HepG2 (cell line): ENCODE results near the gene PRDM12. TPM values are rescaled to one million over a fixed set of nuclear protein-coding genes. Genes with fewer than 3 reads are reported as not detected.

ENCODE experiments used
- ATAC-seq: fragments of 200-7000 bp; cut with Tn5 transposase; 3 replicates; pipeline ENCODE4 v1.9.1; 2020; ENCODE audit warnings: mild to moderate bottlenecking, moderate library complexity
- BruUV-seq: library from RNA; stranded (reverse); fragments of 400-500 nt; replicated peaks from 2 replicates; lab custom pipeline; 2021; lab: Mats Ljungman, UMichigan
- CTCF ChIA-PET: fragments of 300-600 bp; formaldehyde crosslinking; extraction: SDS; loops from one replicate; lab custom pipeline; 2021; ENCODE audit warnings: low total read pairs, inconsistent platforms, low intra/inter-chr PET ratio; lab: Yijun Ruan, JAX
- POLR2A ChIA-PET: fragments of 350-600 bp; sonication (Branson Sonifier 250); formaldehyde crosslinking; loops from one replicate; lab custom pipeline; 2020; ENCODE audit warnings: antibody characterized with exemption, inconsistent platforms; lab: Yijun Ruan, JAX
- DNase-seq: peaks from one replicate; pipeline ENCODE4 v3.0.0-alpha.2; 2015; ENCODE audit warnings: low spot score
- FAIRE-seq: peaks from 3 replicates; lab custom pipeline; 2011; peaks lifted over from hg19 to GRCh38; lab: Jason Lieb, UNC
- H2AFZ ChIP-seq: one replicate; pipeline ENCODE4 v1.6.1; 2011; ENCODE audit warnings: low read length, inconsistent platforms
- H3K27ac ChIP-seq: fragments of 300-600 bp; 3 replicates; pipeline ENCODE4 v1.8.0; 2011; ENCODE audit warnings: mixed run types, mild to moderate bottlenecking, mixed read lengths, low read length, inconsistent platforms; ENCODE audit not compliant: insufficient read depth; ENCODE audit errors: extremely low read length
- H3K27me3 ChIP-seq, 2 experiments: fragments of 200-600 bp in 1 of 2; 2 replicates in 1 of 2; 3 replicates in 1 of 2; pipeline versions ENCODE4 v1.6.0 to v1.8.0; 2011; ENCODE audit warnings: low read length in 2 of 2, mild to moderate bottlenecking in 2 of 2, moderate library complexity in 2 of 2, inconsistent platforms in 1 of 2; ENCODE audit not compliant: insufficient read depth in 2 of 2, control insufficient read depth in 1 of 2
- H3K36me3 ChIP-seq, 2 experiments: fragments of 200-600 bp in 1 of 2; replicated peaks in 1 of 2; 2 replicates in 1 of 2; 3 replicates in 1 of 2; pipeline versions ENCODE4 v1.5.1 to v1.8.0; 2011; ENCODE audit warnings: low read length in 2 of 2, inconsistent platforms in 1 of 2; ENCODE audit not compliant: insufficient read depth in 2 of 2, control insufficient read depth in 1 of 2
- H3K4me1 ChIP-seq: 2 replicates; pipeline ENCODE4 v1.5.1; 2012; ENCODE audit warnings: low read length, inconsistent platforms; ENCODE audit not compliant: insufficient read depth
- H3K4me2 ChIP-seq: 2 replicates; pipeline ENCODE4 v1.6.0; 2011; ENCODE audit warnings: low read depth, low read length, inconsistent platforms
- H3K4me3 ChIP-seq, 3 experiments: fragments of 200-600 bp in 1 of 3; sonication (generic), shearing (Covaris generic) in 1 of 3; replicated peaks in 1 of 3; 2 replicates each; pipeline ENCODE4 v1.5.1; 2011 to 2016; ENCODE audit warnings: low read length in 3 of 3, inconsistent platforms in 2 of 3, low read depth in 2 of 3, mild to moderate bottlenecking in 2 of 3, control low read depth in 1 of 3, mixed read lengths in 1 of 3; ENCODE audit not compliant: insufficient read depth in 1 of 3
- H3K79me2 ChIP-seq: one replicate; pipeline ENCODE4 v1.6.1; 2011; ENCODE audit warnings: low read length, inconsistent platforms; ENCODE audit not compliant: insufficient read depth
- H3K9ac ChIP-seq: 2 replicates; pipeline ENCODE4 v1.6.0; 2011; ENCODE audit warnings: mild to moderate bottlenecking, low read depth, low read length, inconsistent platforms; ENCODE audit not compliant: insufficient read depth
- H3K9me3 ChIP-seq: 2 replicates; pipeline ENCODE4 v1.5.1; 2012; ENCODE audit warnings: mild to moderate bottlenecking, low read length
- H4K20me1 ChIP-seq: 2 replicates; pipeline ENCODE4 v1.6.0; 2011; ENCODE audit warnings: inconsistent platforms, mild to moderate bottlenecking, low read length, moderate library complexity; ENCODE audit not compliant: insufficient read depth
- CENPX ChIP-seq: sonication (generic); formaldehyde crosslinking; IDR thresholded peaks from 2 replicates; pipeline ENCODE4 v1.9.0; 2021; ENCODE audit warnings: mild to moderate bottlenecking, missing genetic modification reagents, moderate library complexity
- CREB1 ChIP-seq, 2 experiments: fragments of 450-650 bp in 1 of 2; IDR thresholded peaks; 2 replicates each; pipeline ENCODE4 v1.6.1; 2016 to 2017; ENCODE audit warnings: control low read depth in 1 of 2, mild to moderate bottlenecking in 1 of 2, missing compliant biosample characterization in 1 of 2, missing genetic modification characterization in 1 of 2
- FOXA1 ChIP-seq, 2 experiments: fragments of 450-650 bp in 1 of 2; sonication (generic) in 1 of 2; formaldehyde crosslinking in 1 of 2; IDR thresholded peaks; 2 replicates each; pipeline versions ENCODE4 v1.4.0 to v1.6.1; 2016 to 2020; ENCODE audit warnings: missing genetic modification reagents in 1 of 2
- FUBP1 ChIP-seq: sonication (generic); formaldehyde crosslinking; IDR thresholded peaks from 2 replicates; pipeline ENCODE4 v1.5.1; 2020; ENCODE audit warnings: missing genetic modification reagents, mild to moderate bottlenecking, borderline replicate concordance
- KLF15 ChIP-seq: sonication (generic); formaldehyde crosslinking; IDR thresholded peaks from 2 replicates; pipeline ENCODE4 v1.8.1; 2023; ENCODE audit warnings: borderline replicate concordance, mild to moderate bottlenecking, inconsistent platforms, missing genetic modification reagents, mixed read lengths
- NFE2L1 ChIP-seq: sonication (generic); formaldehyde crosslinking; IDR thresholded peaks from 2 replicates; pipeline ENCODE4 v1.4.0; 2020; ENCODE audit warnings: missing genetic modification reagents, mild to moderate bottlenecking, borderline replicate concordance
- PAF1 ChIP-seq: IDR thresholded peaks from 2 replicates; pipeline ENCODE4 v1.6.1; 2016; ENCODE audit warnings: missing genetic modification reagents, missing compliant biosample characterization
- RARA ChIP-seq: IDR thresholded peaks from 2 replicates; pipeline ENCODE4 v1.6.1; 2016; ENCODE audit warnings: missing genetic modification reagents, missing compliant biosample characterization
- RCOR2 ChIP-seq: IDR thresholded peaks from 2 replicates; pipeline ENCODE4 v1.6.1; 2016; ENCODE audit warnings: missing biosample characterization, missing genetic modification reagents
- SMARCC2 ChIP-seq: fragments of 450-650 bp; IDR thresholded peaks from 2 replicates; pipeline ENCODE4 v1.6.1; 2017; ENCODE audit warnings: antibody characterized with exemption, mild to moderate bottlenecking
- ZFP90 ChIP-seq: sonication (generic); formaldehyde crosslinking; IDR thresholded peaks from 2 replicates; pipeline ENCODE4 v1.8.0; 2022; ENCODE audit warnings: missing genetic modification reagents, mild to moderate bottlenecking, inconsistent platforms, borderline replicate concordance
- ZMYM4 ChIP-seq: sonication (generic); formaldehyde crosslinking; IDR thresholded peaks from 2 replicates; pipeline ENCODE4 v1.8.1; 2023; ENCODE audit warnings: mild to moderate bottlenecking, missing genetic modification reagents
- ZNF605 ChIP-seq: sonication (generic); formaldehyde crosslinking; IDR thresholded peaks from 2 replicates; pipeline ENCODE4 v1.8.0; 2022; ENCODE audit warnings: mild to moderate bottlenecking, missing genetic modification reagents
- ZNF672 ChIP-seq: sonication (generic); formaldehyde crosslinking; IDR thresholded peaks from 2 replicates; pipeline ENCODE4 v1.8.1; 2022; ENCODE audit warnings: missing genetic modification reagents
- WGBS: methylation state at CpG from one replicate; pipeline ENCODE4 v1.1.6; 2017; ENCODE audit warnings: low lambda C conversion rate; 5-methylcytosine and 5-hydroxymethylcytosine counted together
- in situ Hi-C: cut with HindIII; loops from 2 replicates; pipeline ENCODE4 v1.10.0; 2017; ENCODE audit warnings: low pct_unique_long_range_greater_than_20kb; ENCODE audit not compliant: extremely low pct_ligation_motif_present
- intact Hi-C: fragments of 100-400 bp; cut with micrococcal nuclease; formaldehyde crosslinking; loops from one replicate; pipeline ENCODE4 v1.10.0; 2022; ENCODE audit not compliant: unreplicated experiment
- polyA plus RNA-seq, 8 experiments: library from polyadenylated mRNA; depleted of rRNA in 3 of 8; stranded (reverse) in 7 of 8; unstranded in 1 of 8; fragments of >200 nt; fragmentation: Illumina TruSeq in 4 of 8; extraction: Trizol in 4 of 8; gene quantifications; 2 replicates each; pipeline versions ENCODE4 v1.2.1 to v1.2.3, GENCODE V29; 2011 to 2016; ENCODE audit warnings: low read depth in 4 of 8, missing spikeins in 1 of 8, mixed read lengths in 1 of 8; ENCODE audit not compliant: insufficient read depth in 1 of 8
- total RNA-seq, 5 experiments: library from RNA; depleted of rRNA; stranded (reverse); fragments of >200 nt; fragmentation: Illumina TruSeq; extraction: Trizol; gene quantifications; 2 replicates each; pipeline ENCODE4 v1.2.3, GENCODE V29; 2016; ENCODE audit warnings: low read depth in 1 of 5

Gene PRDM12
- total and polyA plus RNA-seq, 2 of the 13 experiments (the other 11 are each of a cell fraction or from before 2014, with no cell fraction given): 0.04 to 0.07 TPM

- no peak overlapping the region for H2AFZ ChIP-seq
- CTCF ChIA-PET: no interaction called here
- no peaks in the 10 kb centered on the region for H3K9me3 ChIP-seq
- H3K4me3 ChIP-seq: peak overlapping the region in 2 of 3 experiments; percentile 45 to 61; a peak in 3 of 6 replicates
- in situ Hi-C loops: no loop called here
- no peak overlapping the region for H3K9ac ChIP-seq
- FAIRE-seq (no peak), ATAC-seq (no peak), DNase-seq (no peak)
- no peak for TF ChIP-seq CREB1 (IDR thresholded peaks at IDR 0.05)
- TF ChIP-seq CREB1 (CRISPR knock-in tag; IDR thresholded peaks at IDR 0.05): no peak
- no peak for TF ChIP-seq SMARCC2
- no peak for TF ChIP-seq ZNF672 (CRISPR knock-in tag)
- no peak for TF ChIP-seq RARA
- no peak for TF ChIP-seq FOXA1 (IDR thresholded peaks at IDR 0.05)
- no peak for TF ChIP-seq FOXA1 (CRISPR knock-in tag; IDR thresholded peaks at IDR 0.05)
- TF ChIP-seq FUBP1: no peak
- no peak for TF ChIP-seq ZMYM4
- no peak for TF ChIP-seq ZNF605 (CRISPR knock-in tag)
- TF ChIP-seq RCOR2 (CRISPR knock-in tag): no peak
- no peak for TF ChIP-seq KLF15 (CRISPR knock-in tag)
- no peak for TF ChIP-seq PAF1 (CRISPR knock-in tag)
- TF ChIP-seq NFE2L1 (CRISPR knock-in tag): no peak
- TF ChIP-seq CENPX (CRISPR knock-in tag): no peak
- TF ChIP-seq ZFP90 (CRISPR knock-in tag): no peak
- H3K27ac ChIP-seq: no peak overlapping the region
- intact Hi-C loops: no loop called here
- H3K4me2 ChIP-seq: peak overlapping the region; percentile 70
- no peaks in the 10 kb centered on the region for H3K79me2 ChIP-seq
- BruUV-seq: no TSS peak
- WGBS: 3% methylated on average over 8 of the region's 33 CpGs
- peaks cover 32% of the 10 kb centered on the region for H3K4me1 ChIP-seq
- no peaks in the 10 kb centered on the region for H3K36me3 ChIP-seq
- POLR2A ChIA-PET: no interaction called here
- H4K20me1 ChIP-seq: peaks cover 4% of the 10 kb centered on the region; the same call in 1 of the 2 replicates
- H3K27me3 ChIP-seq: peaks cover 21 to 92% of the 10 kb centered on the region in 2 experiments
These were observed 4.1 kb upstream of the PRDM12 start for GRCh38 chr9:130660326-130660682.
